SK-N-DZ (cell line): Measurements from ENCODE around the gene C6orf136.

Experiments used
- DNase-seq: peaks from one replicate; pipeline ENCODE4 v3.0.0-alpha.2; 2015; ENCODE audit warnings: low spot score

Gene C6orf136

GRCh38 chr6:30615219-30615957, 31.5 kb upstream of the C6orf136 start:
- peak; percentile 77 for DNase-seq

DNA sequence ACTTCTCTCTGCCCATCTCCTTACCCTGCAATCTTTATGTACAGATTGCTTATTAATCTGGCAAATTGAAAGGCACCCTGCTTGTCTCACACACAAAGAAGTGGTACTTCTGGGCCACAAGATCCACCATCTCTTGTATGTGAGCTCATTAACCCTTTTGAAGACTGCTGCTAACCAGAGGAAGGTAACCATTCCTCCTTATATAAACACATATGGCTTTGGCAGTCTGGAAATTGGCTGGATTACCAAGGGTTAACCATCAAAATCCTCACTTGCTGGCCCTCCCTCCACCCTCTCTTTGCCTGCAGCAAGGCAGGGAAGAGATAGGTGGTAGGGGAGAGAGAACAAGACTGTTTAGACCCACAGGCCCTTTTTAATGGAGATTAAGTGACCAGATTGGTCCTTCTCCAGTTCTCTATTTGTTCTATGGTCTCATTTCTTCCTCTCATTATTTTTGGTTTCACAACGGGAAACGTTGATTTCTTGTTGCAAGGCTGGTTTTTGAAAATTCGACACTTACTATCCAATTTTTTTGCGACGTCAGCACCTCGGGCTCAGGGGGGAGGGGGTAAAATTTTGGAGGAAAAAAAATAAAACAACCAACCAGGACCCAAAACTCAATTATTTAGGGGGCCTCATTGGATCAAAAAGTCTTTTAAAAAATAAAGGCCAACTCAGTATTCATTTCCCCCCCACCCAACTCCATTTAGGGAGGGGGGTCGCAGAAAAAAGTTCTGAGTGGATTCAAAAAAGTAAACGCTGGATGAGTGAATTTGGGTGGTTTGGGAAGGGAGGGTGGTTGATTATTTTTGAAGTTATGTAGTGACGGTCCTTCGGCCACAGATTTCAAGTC, 30.7 kb upstream of the C6orf136 start:
- peak; percentile 60 for DNase-seq

DNA sequence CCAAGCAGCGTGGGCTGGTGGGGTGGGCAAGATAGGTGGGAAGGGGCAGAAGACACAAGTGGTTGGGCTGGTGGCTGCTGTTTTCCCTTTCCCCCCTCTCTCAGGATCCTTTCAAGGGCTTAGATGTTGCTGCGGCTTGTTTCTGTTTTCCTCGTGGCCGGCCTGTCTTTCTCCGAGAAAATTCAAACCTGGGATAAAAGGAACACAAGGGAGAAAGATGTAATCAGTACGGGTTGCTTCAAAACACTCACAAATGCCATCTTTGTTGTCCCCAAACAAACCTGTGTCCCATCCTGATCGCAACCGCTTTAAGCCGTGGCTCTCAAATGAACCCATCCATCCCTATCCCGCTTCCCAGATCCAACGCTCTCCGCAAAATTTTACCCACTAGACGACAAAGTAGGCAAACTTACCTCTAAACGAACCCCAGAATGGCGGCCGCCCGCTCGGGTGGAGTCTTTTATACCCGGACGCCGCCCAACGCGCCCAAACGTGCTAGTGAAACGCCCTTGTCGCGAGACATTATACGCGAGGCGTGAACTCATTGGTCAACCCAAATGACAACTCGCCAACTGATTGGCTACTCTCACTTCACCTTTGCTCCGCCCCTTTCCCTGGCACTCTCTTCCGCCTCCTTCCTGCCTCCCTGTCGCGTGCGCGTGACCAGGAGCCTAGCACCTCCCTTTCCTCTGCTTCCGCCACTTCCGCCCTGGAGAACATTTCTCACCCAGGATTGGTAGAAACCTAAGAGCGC, 29.9 kb upstream of the C6orf136 start, which contains the start of gene PPP1R10:
PPP1R10 (minus strand) TSS at position 433 of the 754 bp plus-strand sequence. CDS start 7,299 bp downstream, outside the sequence.
- DNase-seq = peak; percentile 100

DNA sequence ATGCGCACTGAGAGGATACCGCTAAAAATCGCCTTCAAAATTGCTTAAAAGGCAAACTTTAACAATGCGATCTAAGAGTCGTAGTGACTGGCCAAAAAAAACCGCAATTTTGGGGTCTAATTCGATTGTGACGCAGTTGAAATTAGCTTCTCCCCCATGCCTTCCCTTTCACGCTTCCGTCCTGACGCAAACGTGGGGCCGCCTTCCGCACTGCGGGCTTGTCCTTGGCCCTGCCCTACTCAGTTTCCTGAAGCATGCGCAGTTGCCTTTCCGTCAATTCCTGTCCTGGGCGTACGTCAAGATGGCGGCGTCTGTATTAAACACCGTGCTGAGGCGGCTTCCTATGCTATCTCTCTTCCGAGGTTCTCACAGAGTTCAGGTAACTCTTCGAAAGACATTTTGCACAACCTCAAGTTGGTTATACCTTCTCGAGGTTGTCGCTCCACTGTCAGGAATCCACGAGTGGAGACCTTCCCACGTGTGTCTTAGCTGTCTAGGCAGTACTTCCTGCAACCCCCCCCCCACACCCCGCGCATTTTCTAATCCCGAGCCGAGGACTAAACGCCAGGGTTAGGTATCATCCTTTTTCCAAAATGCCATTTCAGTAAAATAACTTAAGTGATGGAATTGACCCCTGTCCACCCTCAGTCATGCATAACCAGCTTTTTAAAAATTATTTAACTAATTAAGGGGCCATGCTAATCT, 29.2 kb upstream of the C6orf136 start, which contains the start of gene MRPS18B:
MRPS18B (plus strand) TSS at position 276 of the 705 bp plus-strand sequence; CDS start at position 302, 26 bp downstream.
- DNase-seq = peak; percentile 98

- no peak for DNase-seq
These were observed 28.6 kb upstream of the C6orf136 start for GRCh38 chr6:30618270-30618797.

DNA sequence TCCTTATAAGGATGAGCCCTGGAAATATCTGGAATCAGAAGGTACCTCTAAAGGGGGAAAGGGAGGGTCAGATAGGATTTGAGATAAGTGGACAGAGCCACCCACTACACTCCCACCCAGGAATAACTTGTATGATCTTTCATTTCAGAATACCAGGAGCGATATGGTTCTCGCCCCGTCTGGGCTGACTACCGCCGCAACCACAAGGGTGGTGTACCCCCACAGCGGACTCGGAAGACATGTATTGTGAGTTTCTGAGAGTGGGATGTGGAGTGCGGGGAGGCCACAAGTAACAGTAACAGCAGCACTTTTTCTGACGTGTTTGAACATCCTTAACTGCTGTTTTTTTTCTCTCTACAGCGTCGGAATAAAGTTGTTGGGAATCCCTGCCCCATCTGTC, 27.4 kb upstream of the C6orf136 start:
- DNase-seq = no peak

- no peak for DNase-seq
These were observed 21.4 kb upstream of the C6orf136 start for GRCh38 chr6:30625511-30625910.

DNA sequence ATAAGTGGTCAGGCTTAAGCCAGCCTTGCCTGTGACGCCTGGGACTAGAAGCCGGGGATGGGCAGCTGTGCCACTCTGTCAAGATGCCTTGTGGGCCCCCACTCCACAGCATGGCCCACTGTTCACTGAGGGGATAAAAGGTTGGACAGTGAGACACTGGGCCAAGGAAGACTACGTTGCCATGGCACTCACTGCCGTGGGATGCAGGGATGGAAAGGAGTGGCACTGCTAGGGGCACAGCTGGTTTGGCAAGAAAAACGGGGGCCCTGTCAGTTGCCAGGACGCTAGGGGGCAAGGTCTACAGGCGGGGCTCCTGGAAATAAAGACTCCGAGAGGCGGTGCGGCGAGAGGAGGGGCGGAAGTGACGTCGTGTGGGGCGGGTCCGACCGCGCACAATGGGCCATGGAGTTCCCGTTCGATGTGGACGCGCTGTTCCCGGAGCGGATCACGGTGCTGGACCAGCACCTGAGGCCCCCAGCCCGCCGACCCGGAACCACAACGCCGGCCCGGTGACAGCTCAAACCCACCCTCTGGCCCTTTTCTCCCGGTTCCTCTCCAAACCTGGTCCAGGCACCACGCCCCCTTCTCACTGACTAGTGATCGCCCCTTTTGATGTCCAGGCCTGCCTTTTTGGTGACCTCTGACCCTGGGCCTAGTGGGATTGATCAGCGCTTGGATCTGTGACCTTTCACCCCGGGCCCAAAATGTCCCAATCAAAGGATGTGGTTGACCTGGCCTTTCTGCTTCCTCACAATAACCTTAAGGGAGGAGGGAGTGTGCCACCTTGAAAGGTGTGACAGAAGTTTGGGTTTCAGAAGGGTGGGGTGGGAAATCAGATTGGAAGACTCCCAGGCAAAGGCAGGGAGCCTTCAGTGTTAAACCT, 20.2 kb upstream of the C6orf136 start, which contains the start of gene ATAT1:
ATAT1 (plus strand) TSS at position 391 of the 883 bp plus-strand sequence.
- peak; percentile 82 for DNase-seq

GRCh38 chr6:30635834-30636233, 11.1 kb upstream of the C6orf136 start:
- DNase-seq = no peak

DNA sequence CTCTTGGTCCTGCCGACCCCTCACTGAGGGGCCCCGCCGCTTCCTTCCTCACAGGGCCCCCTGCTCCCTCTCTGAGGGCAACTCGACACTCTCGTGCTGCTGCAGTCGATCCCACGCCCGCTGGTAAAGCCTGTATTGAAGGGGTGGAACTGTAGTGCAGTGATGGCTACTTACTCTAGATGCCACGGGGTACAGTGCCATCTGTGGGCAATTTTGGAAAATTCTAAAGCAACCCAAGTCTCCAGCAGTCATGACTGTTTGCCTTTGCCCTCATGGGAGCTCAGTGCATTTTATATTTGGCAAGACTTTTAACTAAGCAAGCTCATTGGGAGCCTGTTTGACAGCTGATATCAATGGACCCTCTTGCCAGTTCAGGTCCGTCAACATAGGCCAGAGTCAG, 6.5 kb upstream of the C6orf136 start:
- DNase-seq = no peak

GRCh38 chr6:30641048-30641447, 5.9 kb upstream of the C6orf136 start:
- no peak for DNase-seq

DNA sequence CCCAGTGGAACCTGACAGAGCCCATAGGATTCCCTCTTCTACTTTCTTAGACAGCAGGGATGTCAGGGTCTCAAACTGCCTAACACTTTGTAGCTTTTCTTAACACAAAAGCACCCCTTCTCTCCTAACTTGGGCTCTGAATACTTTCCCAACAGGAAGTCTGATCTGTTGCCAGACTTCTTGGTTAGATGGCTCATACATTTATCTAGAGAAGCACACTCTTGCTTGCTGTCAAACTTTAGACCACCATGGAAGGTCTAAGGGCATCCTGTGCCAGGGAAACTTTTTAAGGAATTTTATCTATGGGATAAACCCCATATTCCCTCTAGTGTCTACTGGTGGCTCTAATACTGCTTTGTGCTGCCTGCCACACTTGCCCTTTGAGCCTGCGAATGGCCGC, 3.3 kb upstream of the C6orf136 start:
- DNase-seq = no peak

GRCh38 chr6:30644769-30645168, 2.2 kb upstream of the C6orf136 start:
- no peak for DNase-seq

- DNase-seq = no peak
These were observed 944 bp upstream of the C6orf136 start for GRCh38 chr6:30645989-30646388.

DNA sequence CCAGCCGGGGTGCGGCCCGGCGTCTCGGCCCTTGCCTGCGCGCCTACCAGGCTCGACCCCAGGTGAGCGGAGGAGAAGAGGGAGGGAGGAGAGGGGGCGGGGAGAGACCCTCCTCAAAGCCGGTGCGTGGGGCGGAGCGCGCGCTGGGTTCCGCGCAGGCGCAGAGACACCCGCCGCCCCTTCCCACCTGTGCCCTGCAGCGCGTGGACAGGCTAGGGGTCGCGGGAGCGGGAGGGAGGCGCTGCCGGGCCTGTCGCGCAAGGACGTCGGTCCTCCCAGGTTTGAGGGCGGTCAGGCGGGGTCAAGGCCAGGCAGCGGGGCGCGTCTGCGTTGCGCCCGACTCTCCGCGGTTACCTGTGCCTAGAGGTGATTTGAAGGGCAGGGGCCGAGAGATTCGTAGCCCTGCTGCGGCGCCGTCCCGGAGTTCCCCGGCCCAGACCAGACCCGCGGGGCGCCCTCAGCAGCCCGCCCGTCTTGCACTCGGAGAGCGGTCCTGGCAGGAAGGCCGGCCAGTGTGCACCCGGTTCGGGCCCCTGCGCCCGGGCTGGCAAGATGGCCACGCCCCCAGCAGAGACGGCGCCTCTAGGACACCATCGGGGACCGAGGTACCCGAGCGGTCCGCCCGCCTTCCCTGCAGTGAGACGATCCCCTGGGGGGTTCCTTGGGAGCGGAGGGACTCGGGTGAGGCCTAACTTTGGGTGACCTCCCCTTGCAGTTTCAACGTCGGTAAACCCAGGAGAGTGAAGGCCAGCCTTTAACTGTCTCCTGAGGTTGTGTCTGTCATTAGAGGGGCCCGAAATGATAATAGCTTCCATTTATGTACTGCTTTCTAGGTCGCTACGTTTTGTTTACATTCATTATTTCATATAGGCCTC, 546 bp downstream of the C6orf136 start:
- peak; percentile 87 for DNase-seq

DNA sequence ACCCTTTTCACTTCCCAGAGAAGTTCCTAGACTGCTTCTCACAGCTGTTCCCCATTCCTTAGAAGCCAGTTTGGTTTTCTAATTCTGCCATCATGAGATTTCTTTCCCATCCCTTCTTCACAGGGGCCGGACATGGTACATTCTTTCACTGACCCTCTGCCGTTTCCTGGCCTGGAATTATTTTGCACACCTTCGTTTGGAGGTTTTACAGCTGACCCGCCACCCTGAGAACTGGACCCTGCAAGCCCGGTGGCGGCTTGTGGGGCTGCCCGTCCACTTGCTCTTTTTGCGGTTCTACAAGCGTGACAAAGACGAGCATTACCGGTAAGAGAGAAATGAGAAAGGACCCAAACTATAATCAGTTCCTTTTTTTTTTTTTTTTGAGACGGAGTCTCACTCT, 4.2 kb downstream of the C6orf136 start:
- no peak for DNase-seq

DNA sequence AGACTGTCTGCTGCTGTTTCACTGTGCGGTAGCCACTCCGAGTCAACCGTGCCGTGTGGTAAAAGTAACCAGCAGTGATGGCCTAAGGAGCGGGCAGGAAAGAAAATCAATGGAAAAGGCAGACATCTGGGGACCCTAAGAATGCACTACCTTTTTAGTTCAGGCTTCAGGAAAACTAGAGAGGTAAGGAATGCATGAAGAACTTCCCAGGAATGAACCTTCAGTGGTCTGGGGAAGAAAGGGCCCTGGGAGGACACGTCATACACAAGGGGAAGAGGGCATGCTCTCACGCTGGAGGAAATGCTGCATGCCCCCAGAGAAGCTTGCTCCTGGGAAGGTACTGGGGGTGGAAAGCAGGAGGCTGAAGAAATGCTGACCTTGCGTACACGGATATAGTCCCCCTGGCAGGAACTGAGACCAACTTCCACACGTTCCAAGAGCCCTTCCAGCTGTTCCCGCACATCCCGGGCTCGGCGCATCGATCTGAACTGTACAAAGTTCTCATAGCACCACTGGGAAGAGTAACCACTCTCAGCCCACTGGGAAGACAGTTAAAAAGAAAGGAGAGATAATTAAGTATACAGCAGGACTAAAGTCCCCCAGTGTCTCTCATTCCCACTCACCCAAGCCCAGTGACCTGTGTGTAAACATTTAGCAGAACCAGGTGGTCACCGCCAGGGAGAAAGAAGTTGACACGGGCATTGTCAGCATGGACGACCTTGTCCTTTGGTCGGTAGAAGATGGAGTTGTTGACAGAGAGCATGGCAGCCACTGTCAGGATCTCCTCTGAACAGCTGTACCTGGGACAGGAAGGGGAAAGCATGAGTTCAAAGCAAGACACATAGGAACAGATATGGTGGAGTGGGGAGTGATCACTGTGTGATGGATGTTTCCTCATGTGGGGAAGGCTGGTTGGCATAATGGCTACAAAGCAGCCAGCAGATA, 8.1 kb downstream of the C6orf136 start:
- no peak for DNase-seq

- DNase-seq = no peak
These were observed 8.8 kb downstream of the C6orf136 start for GRCh38 chr6:30655743-30656094.
